ENCODE data around the gene L3MBTL1.

L3MBTL1 gene

GRCh38 chr20:43559147-43559987, 51.9 kb downstream of the L3MBTL1 start:
- no peak for TF ChIP-seq CTCF (conservative IDR thresholded peaks at IDR 0.05; ENCODE audit: low read length)
- H3K4me3 ChIP-seq (ENCODE audit: low read length): no peak overlapping the region
- DNase-seq (ENCODE audit: low read depth): no peak

DNA sequence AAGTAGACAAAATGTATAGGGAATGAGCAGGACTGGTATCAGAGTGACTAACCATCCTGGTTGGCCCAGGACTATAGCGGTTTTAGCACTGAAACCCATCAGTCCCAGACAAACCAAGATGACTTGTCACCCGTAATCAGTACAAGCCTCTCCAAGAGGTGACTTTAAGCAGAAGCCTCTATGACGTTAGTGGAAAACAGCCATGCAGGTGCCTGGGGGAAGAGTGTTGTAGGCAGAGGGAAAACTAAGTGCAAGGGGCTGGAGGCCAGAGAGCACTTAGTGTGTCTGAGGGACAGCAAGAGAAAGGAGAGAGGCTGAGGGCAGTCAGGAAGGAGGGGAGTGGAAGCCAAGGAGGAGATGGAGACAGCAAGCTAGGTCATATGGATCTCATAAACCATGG, 53.5 kb downstream of the L3MBTL1 start:
- H3K4me3 ChIP-seq (ENCODE audit: low read length): no peak overlapping the region
- TF ChIP-seq CTCF (conservative IDR thresholded peaks at IDR 0.05; ENCODE audit: low read length): no peak
- no peak for DNase-seq (ENCODE audit: low read depth)

GRCh38 chr20:43563429-43563828, 55.9 kb downstream of the L3MBTL1 start:
- TF ChIP-seq CTCF (conservative IDR thresholded peaks at IDR 0.05; ENCODE audit: low read length): no peak
- DNase-seq (ENCODE audit: low read depth): no peak

GRCh38 chr20:43563991-43564390, 56.5 kb downstream of the L3MBTL1 start:
- no peak for DNase-seq (ENCODE audit: low read depth)
- TF ChIP-seq CTCF (conservative IDR thresholded peaks at IDR 0.05; ENCODE audit: low read length): no peak
- H3K4me3 ChIP-seq (ENCODE audit: low read length): no peak overlapping the region

More at GRCh38 chr20:43563429-43563828, 55.9 kb downstream of the L3MBTL1 start:
- no peak overlapping the region for H3K4me3 ChIP-seq (ENCODE audit: low read length)

- no peak for DNase-seq (ENCODE audit: low read depth)
- H3K4me3 ChIP-seq (ENCODE audit: low read length): no peak overlapping the region
- TF ChIP-seq CTCF (conservative IDR thresholded peaks at IDR 0.05; ENCODE audit: low read length): no peak
These were observed 57.0 kb downstream of the L3MBTL1 start for GRCh38 chr20:43564455-43564854.

- H3K4me3 ChIP-seq (ENCODE audit: low read length): no peak overlapping the region
- no peak for TF ChIP-seq CTCF (conservative IDR thresholded peaks at IDR 0.05; ENCODE audit: low read length)
- no peak for DNase-seq (ENCODE audit: low read depth)
These were observed 57.7 kb downstream of the L3MBTL1 start for GRCh38 chr20:43564993-43565757.

DNA sequence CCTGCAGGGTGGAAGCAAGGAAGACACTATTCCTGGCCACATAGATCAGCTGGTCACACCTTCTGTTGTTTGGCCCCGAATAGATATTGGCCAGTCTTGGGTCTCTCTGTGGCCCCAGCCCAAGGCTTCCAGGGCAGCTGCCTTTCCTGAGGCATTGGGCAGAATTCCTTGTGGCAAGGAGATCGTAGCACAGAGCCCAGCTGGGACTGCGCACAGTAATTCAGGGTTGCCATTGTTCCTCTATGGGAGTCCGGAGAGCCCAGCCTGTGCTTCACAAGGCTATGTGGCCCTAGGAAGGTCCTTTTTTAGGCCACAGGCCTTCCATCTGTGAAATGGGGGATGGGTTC, 58.2 kb downstream of the L3MBTL1 start:
- DNase-seq (ENCODE audit: low read depth): no peak
- H3K4me3 ChIP-seq (ENCODE audit: low read length): no peak overlapping the region
- TF ChIP-seq CTCF (conservative IDR thresholded peaks at IDR 0.05; ENCODE audit: low read length): no peak
